IMR-90 (cell line): ENCODE results near the gene PCED1A. TPM values are rescaled to one million over a fixed set of nuclear protein-coding genes. Genes with fewer than 3 reads are reported as not detected.

Experiments
- ATAC-seq: fragments of 200-7000 bp; cut with Tn5 transposase; 2 replicates; pipeline ENCODE4 v1.9.1; 2020; ENCODE audit warnings: low read depth, mild to moderate bottlenecking, moderate library complexity
- BruUV-seq: library from RNA; stranded (reverse); fragments of 400-500 nt; replicated peaks from 2 replicates; lab custom pipeline; 2021; lab: Mats Ljungman, UMichigan
- CTCF ChIA-PET: fragments of 300-600 bp; formaldehyde crosslinking; extraction: SDS; loops from one replicate; lab custom pipeline; 2021; ENCODE audit warnings: antibody characterized with exemption; lab: Yijun Ruan, JAX
- POLR2A ChIA-PET: fragments of 300-600 bp; sonication (Branson Sonifier 250); formaldehyde crosslinking; loops from one replicate; lab custom pipeline; 2022; ENCODE audit warnings: antibody characterized with exemption; ENCODE audit not compliant: unreplicated experiment; lab: Charles Lee
- DNase-seq: peaks from one replicate; pipeline ENCODE4 v3.0.0; 2013
- H2AFZ ChIP-seq: replicated peaks from 2 replicates; pipeline ENCODE3; 2013; ENCODE audit warnings: low read length, mild to moderate bottlenecking; ENCODE audit not compliant: poor library complexity
- H2AK5ac ChIP-seq: 2 replicates; pipeline ENCODE4 v1.6.1; 2013; ENCODE audit warnings: low read depth, low read length, inconsistent platforms
- H2AK9ac ChIP-seq: replicated peaks from 2 replicates; pipeline ENCODE3; 2013; ENCODE audit warnings: mild to moderate bottlenecking, low read depth, low read length, moderate library complexity; ENCODE audit not compliant: poor library complexity
- H2BK120ac ChIP-seq: 2 replicates; pipeline ENCODE4 v1.6.1; 2013; ENCODE audit warnings: low read depth, low read length, inconsistent platforms
- H2BK15ac ChIP-seq: 3 replicates; pipeline ENCODE4 v1.6.1; 2013; ENCODE audit warnings: low read depth, low read length, inconsistent platforms
- H2BK20ac ChIP-seq: 2 replicates; pipeline ENCODE4 v1.6.1; 2013; ENCODE audit warnings: low read depth, mild to moderate bottlenecking, inconsistent platforms, low read length, moderate library complexity
- H2BK5ac ChIP-seq: 2 replicates; pipeline ENCODE4 v1.6.1; 2013; ENCODE audit warnings: mild to moderate bottlenecking, low read depth, low read length, inconsistent platforms; ENCODE audit not compliant: poor library complexity, severe bottlenecking
- H3K14ac ChIP-seq: replicated peaks from 2 replicates; pipeline ENCODE4 v1.6.1; 2013; ENCODE audit warnings: low read depth, low read length, inconsistent platforms
- H3K18ac ChIP-seq: 2 replicates; pipeline ENCODE4 v1.6.1; 2013; ENCODE audit warnings: low read depth, low read length, control low read depth
- H3K23ac ChIP-seq: 2 replicates; pipeline ENCODE4 v1.6.1; 2013; ENCODE audit warnings: low read depth, low read length, inconsistent platforms
- H3K27ac ChIP-seq: 2 replicates; pipeline ENCODE4 v1.5.1; 2013; ENCODE audit warnings: mild to moderate bottlenecking, control low read depth, low read length; ENCODE audit not compliant: insufficient read depth
- H3K27me3 ChIP-seq: 2 replicates; pipeline ENCODE4 v1.6.1; 2013; ENCODE audit warnings: low read length; ENCODE audit not compliant: control insufficient read depth, insufficient read depth
- H3K36me3 ChIP-seq: 2 replicates; pipeline ENCODE4 v1.6.1; 2013; ENCODE audit warnings: low read length, mixed read lengths; ENCODE audit not compliant: control insufficient read depth, insufficient read depth
- H3K4ac ChIP-seq: 2 replicates; pipeline ENCODE4 v1.6.1; 2013; ENCODE audit warnings: low read depth, low read length, inconsistent platforms
- H3K4me1 ChIP-seq: 2 replicates; pipeline ENCODE4 v1.6.1; 2013; ENCODE audit warnings: low read length, mixed read lengths; ENCODE audit not compliant: control insufficient read depth, insufficient read depth
- H3K4me2 ChIP-seq: 2 replicates; pipeline ENCODE4 v1.6.1; 2013; ENCODE audit warnings: low read depth, mild to moderate bottlenecking, control low read depth, low read length, moderate library complexity
- H3K4me3 ChIP-seq: 2 replicates; pipeline ENCODE4 v1.5.1; 2013; ENCODE audit warnings: low read depth, mild to moderate bottlenecking, control low read depth, low read length, moderate library complexity; ENCODE audit not compliant: insufficient read depth
- H3K56ac ChIP-seq: 2 replicates; pipeline ENCODE4 v1.6.1; 2013; ENCODE audit warnings: low read length, inconsistent platforms; ENCODE audit not compliant: insufficient read depth; ENCODE audit errors: extremely low read depth
- H3K79me1 ChIP-seq, 2 experiments: 2 replicates each; pipeline ENCODE4 v1.6.1; 2013; ENCODE audit warnings: low read length in 2 of 2, inconsistent platforms in 1 of 2, low read depth in 1 of 2
- H3K9ac ChIP-seq: 2 replicates; pipeline ENCODE4 v1.6.1; 2013; ENCODE audit warnings: low read depth, low read length, control low read depth
- H3K9me1 ChIP-seq: 2 replicates; pipeline ENCODE4 v1.6.1; 2013; ENCODE audit warnings: low read length, inconsistent platforms; ENCODE audit not compliant: insufficient read depth
- H3K9me3 ChIP-seq: 2 replicates; pipeline ENCODE4 v1.6.1; 2013; ENCODE audit warnings: low read length; ENCODE audit not compliant: control insufficient read depth, insufficient read depth
- H4K20me1 ChIP-seq: 2 replicates; pipeline ENCODE4 v1.6.1; 2013; ENCODE audit warnings: low read length, inconsistent platforms; ENCODE audit not compliant: insufficient read depth
- H4K5ac ChIP-seq: 2 replicates; pipeline ENCODE4 v1.6.1; 2013; ENCODE audit warnings: mild to moderate bottlenecking, low read depth, low read length, control low read depth
- H4K8ac ChIP-seq, 2 experiments: 2 replicates each; pipeline ENCODE4 v1.6.1; 2013; ENCODE audit warnings: low read depth in 2 of 2, low read length in 2 of 2, control low read depth in 1 of 2, inconsistent platforms in 1 of 2
- H4K91ac ChIP-seq: 2 replicates; pipeline ENCODE4 v1.6.1; 2013; ENCODE audit warnings: low read depth, low read length, inconsistent platforms; ENCODE audit not compliant: insufficient read depth
- BHLHE40 ChIP-seq: fragments of 150-350 bp; IDR thresholded peaks from 2 replicates; pipeline ENCODE4 v1.6.1; 2016; ENCODE audit warnings: mild to moderate bottlenecking, low read depth, low read length
- CEBPB ChIP-seq: IDR thresholded peaks from 2 replicates; pipeline ENCODE4 v1.6.1; 2012; ENCODE audit warnings: low read depth, low read length, improper control_type of control experiment
- CHD1 ChIP-seq: IDR thresholded peaks from 2 replicates; pipeline ENCODE4 v1.6.1; 2012; ENCODE audit warnings: low read depth, low read length, improper control_type of control experiment
- FOS ChIP-seq: fragments of 150-350 bp; IDR thresholded peaks from 2 replicates; pipeline ENCODE4 v1.6.1; 2016; ENCODE audit warnings: low read depth, low read length
- MAFK ChIP-seq: IDR thresholded peaks from 2 replicates; pipeline ENCODE4 v1.6.1; 2012; ENCODE audit warnings: low read depth, low read length, improper control_type of control experiment
- MXI1 ChIP-seq: IDR thresholded peaks from 2 replicates; pipeline ENCODE4 v1.6.1; 2012; ENCODE audit warnings: low read depth, mild to moderate bottlenecking, low read length, moderate library complexity, borderline replicate concordance
- NFE2L2 ChIP-seq: fragments of 150-350 bp; IDR thresholded peaks from 2 replicates; pipeline ENCODE4 v1.6.1; 2016; ENCODE audit warnings: low read depth, mild to moderate bottlenecking, low read length
- RAD21 ChIP-seq: IDR thresholded peaks from 2 replicates; pipeline ENCODE4 v1.6.1; 2012; ENCODE audit warnings: low read length, improper control_type of control experiment
- RCOR1 ChIP-seq: IDR thresholded peaks from 2 replicates; pipeline ENCODE4 v1.6.1; 2012; ENCODE audit warnings: mild to moderate bottlenecking, low read length, improper control_type of control experiment; ENCODE audit not compliant: insufficient replicate concordance
- RFX5 ChIP-seq: IDR thresholded peaks from 2 replicates; pipeline ENCODE4 v1.8.0; 2012; ENCODE audit warnings: low read depth, mild to moderate bottlenecking, low read length, moderate library complexity
- SMC3 ChIP-seq: fragments of 150-350 bp; IDR thresholded peaks from 2 replicates; pipeline ENCODE4 v1.6.1; 2016; ENCODE audit warnings: low read depth, mild to moderate bottlenecking, antibody characterized with exemption, low read length, moderate library complexity
- WGBS, 2 experiments: methylation state at CpG; one replicate each; pipeline versions ENCODE4 v1.1.5 to v1.1.7; 2013; ENCODE audit warnings: missing lambda C conversion rate in 2 of 2; ENCODE audit not compliant: insufficient read length in 1 of 2; ENCODE audit errors: extremely low coverage in 2 of 2; 5-methylcytosine and 5-hydroxymethylcytosine counted together
- dilution Hi-C: fragments of 300-500 bp; cut with HindIII; formaldehyde crosslinking; loops from one replicate; pipeline ENCODE4 v1.14.3; 2018; ENCODE audit warnings: low sequenced_read_pairs; ENCODE audit not compliant: unreplicated experiment
- in situ Hi-C: fragments of 300-500 bp; cut with MboI; formaldehyde crosslinking; loops from 3 replicates; pipeline ENCODE4 v1.14.3; 2019; ENCODE audit warnings: low sequenced_read_pairs, inconsistent platforms, mixed read lengths
- intact Hi-C: fragments of 100-400 bp; cut with micrococcal nuclease; formaldehyde crosslinking; loops from 2 replicates; pipeline ENCODE4 v1.10.0; 2022
- polyA plus RNA-seq, 3 experiments: library from polyadenylated mRNA; depleted of rRNA; stranded (reverse); fragments of >200 nt; gene quantifications; 2 replicates each; pipeline ENCODE4 v1.2.3, GENCODE V29; 2012; ENCODE audit warnings: low replicate concordance in 1 of 3
- total RNA-seq: library from RNA; depleted of rRNA; stranded (reverse); fragments of >200 nt; gene quantifications from 2 replicates; pipeline ENCODE4 v1.2.3, GENCODE V29; 2012
- TF ChIP-seq, protein P1 (sequence below): conservative IDR thresholded peaks from 2 replicates; pipeline ENCODE4 v1.5.1; 2012; ENCODE audit warnings: mild to moderate bottlenecking, low read depth, low read length, improper control_type of control experiment
- TF ChIP-seq, protein P2 (sequence below): fragments of 150-350 bp; IDR thresholded peaks from 2 replicates; pipeline ENCODE4 v1.6.1; 2017; ENCODE audit warnings: mild to moderate bottlenecking, antibody characterized with exemption, low read length, low read depth

PCED1A gene
- total and polyA plus RNA-seq, 2 of the 4 experiments (the other 2 are of a cell fraction) = 9.7 to 33.4 TPM

DNA sequence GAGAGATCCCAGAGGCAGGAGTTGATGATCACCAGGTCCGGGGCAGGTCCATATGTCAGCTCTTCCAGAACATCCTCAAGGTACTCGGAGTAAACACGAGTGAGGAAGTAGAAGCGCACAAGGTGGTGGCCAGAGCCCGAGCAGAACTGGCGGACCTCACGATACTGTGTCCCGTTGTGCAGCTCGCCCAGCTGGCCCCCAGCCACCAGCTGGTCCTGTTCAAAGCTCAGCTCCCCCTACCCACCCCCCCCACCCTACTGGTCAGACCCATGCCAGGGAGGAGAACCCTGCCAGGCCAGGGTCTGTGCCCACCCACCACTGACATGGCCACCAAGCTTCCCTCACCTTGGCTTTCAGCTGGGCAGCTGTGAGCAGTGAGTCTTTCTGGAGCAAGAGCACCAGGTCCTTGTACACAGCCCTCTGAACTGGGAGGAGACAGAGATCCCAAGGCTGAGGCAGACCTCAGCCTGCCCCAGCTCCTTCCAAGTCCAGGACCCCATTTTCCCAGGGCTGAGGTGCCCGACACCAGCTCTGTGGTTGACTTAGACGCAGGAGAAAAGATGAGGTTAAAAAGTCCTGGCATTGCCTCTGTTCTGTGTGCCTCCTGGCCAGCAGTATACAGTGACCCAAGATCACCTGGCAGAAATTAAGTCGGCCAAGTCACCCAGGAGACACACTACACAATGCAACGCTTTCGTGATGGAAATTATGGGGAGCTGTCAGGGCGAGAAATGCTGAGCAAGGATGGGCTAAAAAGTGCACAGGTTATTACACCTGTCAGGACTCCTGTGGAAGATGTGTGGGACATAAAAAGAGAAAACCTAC, 1.4 kb downstream of the PCED1A start:
- H3K79me1 ChIP-seq = peaks cover 28 to 49% of the 10 kb centered on the region in 2 experiments
- ChIA-PET CTCF (no interaction called here), POLR2A (interaction anchor here (0.6 kb wide), 1 partner anchor 1179 kb away, joined by 3 read pairs; no protein-coding TSS in a partner anchor)
- peaks cover 25% of the 10 kb centered on the region for H3K9me1 ChIP-seq
- H3K27me3 ChIP-seq = no peaks in the 10 kb centered on the region
- H4K8ac ChIP-seq = peak overlapping the region; percentile 97 to 99; a peak in 2 of 4 replicates
- H3K36me3 ChIP-seq = peaks cover 26% of the 10 kb centered on the region
- no peak overlapping the region for H2BK5ac ChIP-seq
- no peak overlapping the region for H4K5ac ChIP-seq
- DNase-seq (no peak), ATAC-seq (no peak)
- intact Hi-C loops (no loop called here), in situ Hi-C loops (loop anchor here (25.0 kb wide), 1 partner anchor 327 kb away; the partner anchor contains the start of gene ZNF343), dilution Hi-C loops (no loop called here)
- H3K18ac ChIP-seq = no peak overlapping the region
- H3K27ac ChIP-seq = no peak overlapping the region
- no peak overlapping the region for H3K4me2 ChIP-seq
- no peak overlapping the region for H2BK15ac ChIP-seq
- no peak overlapping the region for H2BK120ac ChIP-seq
- no peaks in the 10 kb centered on the region for H3K9me3 ChIP-seq
- H2AFZ ChIP-seq = no peak overlapping the region
- no peaks in the 10 kb centered on the region for H4K20me1 ChIP-seq
- H2AK5ac ChIP-seq = peak overlapping the region; percentile 83
- 0 out of 2 replicates have a peak overlapping the region, but pooled peaks have one; percentile 33 for H3K23ac ChIP-seq
- H3K9ac ChIP-seq = no peak overlapping the region
- H3K4ac ChIP-seq = peak overlapping the region; percentile 58
- H4K91ac ChIP-seq = no peak overlapping the region
- peaks cover 8% of the 10 kb centered on the region for H3K4me1 ChIP-seq
- H3K56ac ChIP-seq = no peak overlapping the region
- peak overlapping the region; percentile 100 for H2AK9ac ChIP-seq
- H2BK20ac ChIP-seq = peak overlapping the region; percentile 14; the same call in 1 of the 2 replicates
- no TSS peak for BruUV-seq
- H3K14ac ChIP-seq = no peak overlapping the region
- H3K4me3 ChIP-seq = no peak overlapping the region
- TF ChIP-seq RFX5 (no peak), SMC3 (no peak), RCOR1 (no peak), MXI1 (no peak), MAFK (no peak), CEBPB (no peak), CHD1 (no peak), NFE2L2 (no peak), FOS (no peak), RAD21 (no peak), BHLHE40 (no peak)
- TF ChIP-seq, protein P1, sequence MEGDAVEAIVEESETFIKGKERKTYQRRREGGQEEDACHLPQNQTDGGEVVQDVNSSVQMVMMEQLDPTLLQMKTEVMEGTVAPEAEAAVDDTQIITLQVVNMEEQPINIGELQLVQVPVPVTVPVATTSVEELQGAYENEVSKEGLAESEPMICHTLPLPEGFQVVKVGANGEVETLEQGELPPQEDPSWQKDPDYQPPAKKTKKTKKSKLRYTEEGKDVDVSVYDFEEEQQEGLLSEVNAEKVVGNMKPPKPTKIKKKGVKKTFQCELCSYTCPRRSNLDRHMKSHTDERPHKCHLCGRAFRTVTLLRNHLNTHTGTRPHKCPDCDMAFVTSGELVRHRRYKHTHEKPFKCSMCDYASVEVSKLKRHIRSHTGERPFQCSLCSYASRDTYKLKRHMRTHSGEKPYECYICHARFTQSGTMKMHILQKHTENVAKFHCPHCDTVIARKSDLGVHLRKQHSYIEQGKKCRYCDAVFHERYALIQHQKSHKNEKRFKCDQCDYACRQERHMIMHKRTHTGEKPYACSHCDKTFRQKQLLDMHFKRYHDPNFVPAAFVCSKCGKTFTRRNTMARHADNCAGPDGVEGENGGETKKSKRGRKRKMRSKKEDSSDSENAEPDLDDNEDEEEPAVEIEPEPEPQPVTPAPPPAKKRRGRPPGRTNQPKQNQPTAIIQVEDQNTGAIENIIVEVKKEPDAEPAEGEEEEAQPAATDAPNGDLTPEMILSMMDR = no peak
- TF ChIP-seq, protein P2, sequence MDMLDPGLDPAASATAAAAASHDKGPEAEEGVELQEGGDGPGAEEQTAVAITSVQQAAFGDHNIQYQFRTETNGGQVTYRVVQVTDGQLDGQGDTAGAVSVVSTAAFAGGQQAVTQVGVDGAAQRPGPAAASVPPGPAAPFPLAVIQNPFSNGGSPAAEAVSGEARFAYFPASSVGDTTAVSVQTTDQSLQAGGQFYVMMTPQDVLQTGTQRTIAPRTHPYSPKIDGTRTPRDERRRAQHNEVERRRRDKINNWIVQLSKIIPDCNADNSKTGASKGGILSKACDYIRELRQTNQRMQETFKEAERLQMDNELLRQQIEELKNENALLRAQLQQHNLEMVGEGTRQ = no peak
- 100% methylated on average over 5 of the region's 15 CpGs; no CpG with 5 or more reads in 1 of the 2 experiments for WGBS, 2 experiments
